Erythroblast (primary cell): ENCODE results near the gene ADAMTS2.

Experiments
- DNase-seq, 2 experiments: peaks; one replicate each; lab custom pipeline; 2025; lab: John Stamatoyannopoulos, UW
- GATA1 ChIP-seq: IDR thresholded peaks from 2 replicates; pipeline ENCODE4 v1.6.1; 2011; ENCODE audit warnings: low read depth, mild to moderate bottlenecking, control low read depth, low read length, moderate library complexity
- POLR2A ChIP-seq: IDR thresholded peaks from 2 replicates; pipeline ENCODE4 v1.6.1; 2011; ENCODE audit warnings: mild to moderate bottlenecking, low read length

ADAMTS2 gene

GRCh38 chr5:179362355-179362754, 17.1 kb upstream of the ADAMTS2 start:
- DNase-seq, result no peak
- TF ChIP-seq POLR2A (no peak), GATA1 (no peak)

DNA sequence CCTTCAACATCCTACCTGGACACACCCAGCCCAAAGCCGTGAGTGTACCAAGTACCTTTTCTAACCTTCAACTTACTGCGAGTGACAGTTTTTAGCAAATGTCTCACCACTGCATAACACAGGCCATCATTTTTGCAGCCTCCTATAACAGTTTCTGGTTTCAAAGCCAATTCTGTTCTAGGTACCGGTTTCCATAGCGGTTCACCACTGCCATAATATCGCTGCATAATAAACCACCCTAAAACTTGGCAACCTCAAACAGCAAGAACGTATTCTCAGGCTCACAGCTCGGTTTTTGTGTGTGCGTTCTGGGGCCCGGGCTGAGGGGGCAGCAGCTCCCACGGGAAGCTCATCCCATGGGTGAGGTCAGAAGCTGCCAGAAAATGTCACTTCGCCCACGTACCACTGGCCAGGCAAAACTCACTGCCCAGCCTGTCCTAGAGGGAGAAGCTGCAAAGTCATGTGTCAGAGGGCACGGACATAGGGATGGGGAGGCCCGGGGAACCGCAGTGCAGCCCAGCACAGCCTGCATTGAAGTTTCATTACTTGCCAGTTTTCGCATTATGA, 15.9 kb upstream of the ADAMTS2 start:
- TF ChIP-seq POLR2A (no peak), GATA1 (no peak)
- no peak for DNase-seq

- TF ChIP-seq POLR2A (no peak), GATA1 (no peak)
- no peak for DNase-seq
Observed at GRCh38 chr5:179357031-179357430, 11.8 kb upstream of the ADAMTS2 start.

DNA sequence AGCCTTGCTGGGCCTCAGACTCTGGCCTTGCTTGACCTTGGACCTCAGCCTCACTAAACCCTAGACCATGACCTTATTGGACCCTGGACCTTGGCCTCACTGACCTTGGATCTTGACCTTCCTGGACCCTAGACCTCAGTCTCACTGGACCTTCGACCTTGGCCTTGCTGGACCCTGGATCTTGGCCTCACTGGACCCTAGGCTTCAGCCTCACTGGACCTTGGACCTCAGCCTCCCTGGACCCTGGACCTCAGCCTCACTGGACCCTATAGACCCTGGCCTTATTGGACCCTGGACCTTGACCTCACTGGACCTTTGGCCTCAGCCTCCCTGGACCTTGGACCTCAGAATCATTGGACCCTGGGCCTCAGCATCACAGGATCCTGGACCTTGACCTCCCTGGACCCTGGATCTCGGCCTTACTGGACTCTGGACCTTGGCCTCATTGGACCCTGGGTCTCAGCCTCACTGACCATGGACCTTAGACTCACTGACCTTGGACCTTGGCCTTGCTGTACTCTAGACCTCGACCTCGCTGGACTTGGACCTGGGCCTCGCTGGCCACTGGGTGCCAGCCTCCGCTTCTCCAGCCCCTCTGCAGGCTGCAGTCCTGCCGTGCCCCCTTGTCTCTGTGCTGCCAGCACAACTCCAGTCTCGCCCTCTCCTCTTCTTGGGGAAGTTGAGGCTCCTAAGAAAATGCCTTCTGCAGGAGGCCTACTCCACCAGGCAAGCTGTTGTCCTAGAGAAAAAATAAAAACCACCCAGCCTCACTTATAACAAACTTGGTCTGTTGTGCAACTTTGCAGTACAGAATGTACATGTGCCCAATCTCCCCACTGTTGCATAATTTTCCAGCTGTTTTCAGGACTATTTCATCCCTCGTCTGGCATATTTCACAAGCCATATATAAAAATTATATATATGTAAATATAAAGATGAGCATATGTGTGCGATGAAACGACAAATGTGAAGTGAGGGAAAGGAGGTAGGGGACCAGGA, 11.0 kb upstream of the ADAMTS2 start:
- no peak for TF ChIP-seq POLR2A
- TF ChIP-seq GATA1, result no peak
- DNase-seq, result no peak

DNA sequence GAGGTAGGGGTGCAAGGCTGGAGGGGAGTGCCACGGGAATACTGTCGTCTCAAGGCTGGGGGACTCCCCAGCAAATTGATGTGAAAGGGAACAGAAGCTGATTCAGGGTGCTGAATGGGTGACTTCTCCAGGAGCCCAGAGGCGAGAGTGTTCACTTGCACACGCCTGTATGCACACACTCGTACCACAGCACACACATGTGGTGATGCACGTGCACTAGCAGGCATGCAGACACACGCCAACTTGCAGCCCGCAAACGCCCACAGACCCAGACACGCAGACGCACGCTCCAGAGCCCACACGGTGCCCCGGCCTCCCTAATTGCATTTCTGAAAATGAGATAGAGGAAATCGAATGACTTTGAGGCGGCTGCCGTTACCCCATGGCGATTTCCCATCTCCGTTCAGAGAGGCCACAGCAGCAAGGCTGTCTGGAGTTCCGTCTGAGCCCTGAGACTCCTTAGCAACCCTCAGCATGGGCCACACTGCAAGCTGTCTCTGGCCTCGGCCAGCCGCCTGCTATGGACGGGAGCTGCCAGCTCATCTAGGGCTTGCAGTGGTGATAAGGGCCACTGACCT, 9.1 kb upstream of the ADAMTS2 start:
- TF ChIP-seq GATA1 (no peak), POLR2A (no peak)
- DNase-seq, result no peak

- TF ChIP-seq POLR2A, result no peak
- DNase-seq, result no peak
Observed at GRCh38 chr5:179348843-179349242, 3.6 kb upstream of the ADAMTS2 start.

DNA sequence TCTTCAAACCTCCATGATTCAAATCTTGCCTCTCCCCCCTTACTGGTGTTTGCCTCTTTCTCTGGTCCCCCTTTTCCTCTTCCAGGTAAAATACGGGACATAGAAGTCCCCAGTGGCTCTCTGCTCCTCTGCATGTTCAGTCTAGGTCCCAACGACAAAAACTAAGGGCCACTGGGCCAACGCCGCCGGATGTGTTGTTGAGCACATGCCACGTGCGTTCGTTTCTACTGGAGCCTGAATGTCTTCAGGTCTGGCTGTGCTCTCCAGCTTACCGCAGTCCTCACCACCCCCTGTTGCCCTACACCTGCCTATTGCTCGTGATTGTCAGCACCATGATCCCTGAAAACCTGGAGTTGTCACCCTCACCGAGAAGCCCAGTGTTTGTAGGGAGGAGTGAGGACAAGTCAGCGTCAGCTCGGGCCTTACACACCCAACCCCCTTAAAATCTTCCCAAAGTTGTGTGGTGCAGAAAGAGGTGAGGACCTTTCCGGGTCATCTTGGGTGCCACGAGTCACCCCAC, 2.8 kb upstream of the ADAMTS2 start:
- TF ChIP-seq POLR2A (no peak), GATA1 (no peak)

GRCh38 chr5:179347581-179347980, 2.3 kb upstream of the ADAMTS2 start:
- TF ChIP-seq POLR2A (no peak), GATA1 (no peak)
- no peak for DNase-seq

More for the DNA sequence above, 2.8 kb upstream of the ADAMTS2 start:
- DNase-seq, result no peak

DNA sequence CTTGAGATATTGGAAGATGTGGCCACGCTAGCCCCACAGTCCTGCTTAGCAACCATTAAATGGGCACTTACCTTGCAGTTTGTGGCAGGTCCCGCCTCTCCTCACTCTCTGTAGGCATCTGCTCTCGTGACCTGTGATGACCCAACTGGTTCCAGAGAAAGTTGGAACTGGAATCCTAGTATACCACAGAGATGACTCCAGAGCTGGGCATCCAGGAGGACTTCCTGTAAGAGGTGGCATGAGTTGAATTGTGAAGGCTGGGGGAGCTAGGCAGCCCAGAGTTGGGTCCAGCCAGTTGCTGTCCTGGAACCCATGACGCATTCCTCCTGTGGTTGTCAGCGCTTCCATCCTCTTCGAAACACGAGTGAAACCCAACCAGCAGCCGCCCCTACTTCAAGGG, 1.6 kb upstream of the ADAMTS2 start:
- TF ChIP-seq POLR2A (no peak), GATA1 (no peak)
- no peak for DNase-seq

DNA sequence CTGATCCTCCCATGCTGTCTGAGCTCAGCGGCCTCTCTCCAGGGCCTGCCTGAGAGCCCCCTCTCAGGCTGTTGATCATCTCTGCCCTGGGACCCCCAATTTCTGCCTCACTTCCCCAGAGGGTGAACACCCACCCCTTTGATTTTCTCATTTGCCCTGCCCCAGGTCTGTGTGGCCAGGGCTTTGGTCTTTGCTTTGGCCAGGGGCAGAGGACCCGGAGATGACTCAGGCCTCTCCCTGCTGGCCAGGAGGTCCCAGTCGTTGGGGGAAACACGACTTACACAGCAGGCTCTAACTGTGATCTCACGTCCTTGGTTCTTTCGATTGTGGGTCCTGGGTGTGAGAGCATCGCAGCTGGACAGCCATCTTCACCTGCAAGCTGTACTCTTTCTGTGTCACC, 1.1 kb upstream of the ADAMTS2 start:
- TF ChIP-seq POLR2A (no peak), GATA1 (no peak)
- DNase-seq, result no peak

DNA sequence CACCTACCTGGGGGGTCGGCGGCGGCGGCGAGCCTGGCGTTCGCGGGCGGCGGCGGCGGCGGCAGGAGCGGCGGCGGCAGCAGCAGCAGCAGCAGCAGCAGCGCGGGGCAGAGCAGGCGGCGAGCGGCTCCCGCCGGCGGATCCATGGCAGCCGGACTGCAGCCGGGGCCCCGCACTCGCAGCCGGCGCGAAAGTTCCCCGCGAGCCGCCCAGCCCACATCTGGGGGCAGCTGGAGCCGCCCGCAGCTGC, 153 bp downstream of the ADAMTS2 start:
- TF ChIP-seq GATA1, result no peak
- TF ChIP-seq POLR2A, result no peak

GRCh38 chr5:179344431-179345182, 654 bp downstream of the ADAMTS2 start:
- DNase-seq, result no peak
- TF ChIP-seq GATA1 (no peak), POLR2A (no peak)

More for the DNA sequence above, 153 bp downstream of the ADAMTS2 start:
- no peak for DNase-seq

GRCh38 chr5:179343719-179344430, 1.4 kb downstream of the ADAMTS2 start:
- TF ChIP-seq POLR2A (no peak), GATA1 (no peak)
- DNase-seq, result peak; percentile 3 to 14
